Adrenal gland (tissue), 5 donors: ENCODE measurements around the gene TOR2A.

Experiments
- POLR2A ChIP-seq, 2 donors: fragments of 450-650 bp; IDR thresholded peaks; one replicate each; pipeline ENCODE4 v1.6.1; 2017; ENCODE audit warnings: antibody characterized with exemption in 2 of 2, mild to moderate bottlenecking in 2 of 2, moderate library complexity in 1 of 2
- TF ChIP-seq, protein P1 (sequence below), 6 experiments: fragments of 450-650 bp in 4 of 6; fragments of 200-600 bp in 2 of 6; sonication (generic) in 1 of 6; IDR thresholded peaks; 1 replicate in 5 of 6; 2 replicates in 1 of 6; pipeline versions ENCODE4 v1.5.1 to v1.8.0; 2016 to 2021; ENCODE audit warnings: antibody characterized with exemption in 6 of 6, mild to moderate bottlenecking in 2 of 6, moderate library complexity in 1 of 6
- donor health status: DM: no; HTN: no; CAD: no.

DNA sequence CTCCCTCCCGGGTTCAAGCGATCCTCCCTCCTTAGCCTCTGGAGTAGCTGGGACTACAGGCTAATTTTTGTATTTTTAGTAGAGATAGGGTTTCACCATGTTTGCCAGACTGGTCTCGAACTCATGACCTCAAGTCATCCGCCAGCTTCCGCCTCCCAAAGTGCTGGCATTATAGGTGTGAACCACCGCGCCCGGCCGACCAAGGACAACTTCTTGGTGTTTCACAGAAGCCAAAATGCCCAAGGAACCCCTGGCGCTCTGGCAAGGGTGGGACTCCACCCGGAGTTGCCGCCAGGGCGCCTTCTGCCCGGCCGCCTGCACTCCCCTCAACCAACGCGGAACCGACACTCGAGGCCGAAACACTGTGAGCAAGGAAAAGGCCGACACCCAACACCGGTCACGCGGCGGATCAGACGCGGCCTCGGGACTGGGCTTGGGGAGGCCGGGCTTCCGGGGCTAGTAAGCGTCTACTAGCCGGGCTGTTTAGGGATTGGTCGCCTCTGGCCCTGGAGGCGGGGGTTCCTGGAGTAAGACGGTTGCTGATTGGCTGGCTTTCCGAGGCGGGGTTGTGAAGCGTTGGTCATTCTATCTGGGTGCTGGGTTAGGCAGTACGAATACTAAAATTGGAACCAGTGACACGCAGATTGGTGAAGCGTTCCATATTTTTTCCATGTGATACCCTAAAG lies 36.0 kb downstream of the TOR2A start:
- peak in 1 of 2 donors; percentile 67 for TF ChIP-seq POLR2A (IDR thresholded peaks at IDR 0.05)
- TF ChIP-seq, protein P1, sequence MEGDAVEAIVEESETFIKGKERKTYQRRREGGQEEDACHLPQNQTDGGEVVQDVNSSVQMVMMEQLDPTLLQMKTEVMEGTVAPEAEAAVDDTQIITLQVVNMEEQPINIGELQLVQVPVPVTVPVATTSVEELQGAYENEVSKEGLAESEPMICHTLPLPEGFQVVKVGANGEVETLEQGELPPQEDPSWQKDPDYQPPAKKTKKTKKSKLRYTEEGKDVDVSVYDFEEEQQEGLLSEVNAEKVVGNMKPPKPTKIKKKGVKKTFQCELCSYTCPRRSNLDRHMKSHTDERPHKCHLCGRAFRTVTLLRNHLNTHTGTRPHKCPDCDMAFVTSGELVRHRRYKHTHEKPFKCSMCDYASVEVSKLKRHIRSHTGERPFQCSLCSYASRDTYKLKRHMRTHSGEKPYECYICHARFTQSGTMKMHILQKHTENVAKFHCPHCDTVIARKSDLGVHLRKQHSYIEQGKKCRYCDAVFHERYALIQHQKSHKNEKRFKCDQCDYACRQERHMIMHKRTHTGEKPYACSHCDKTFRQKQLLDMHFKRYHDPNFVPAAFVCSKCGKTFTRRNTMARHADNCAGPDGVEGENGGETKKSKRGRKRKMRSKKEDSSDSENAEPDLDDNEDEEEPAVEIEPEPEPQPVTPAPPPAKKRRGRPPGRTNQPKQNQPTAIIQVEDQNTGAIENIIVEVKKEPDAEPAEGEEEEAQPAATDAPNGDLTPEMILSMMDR (IDR thresholded peaks at IDR 0.05): peak in 5 of 6 experiments; percentile 22 to 64 (median 46)
